Activated CD4-positive, alpha-beta memory T cell treated with anti-CD3 and anti-CD28 coated beads for 36 hours (primary cell): ENCODE data around the gene FCRLB. TPM values are rescaled to one million over a fixed set of nuclear protein-coding genes. Genes with fewer than 3 reads are reported as not detected.
"Not testable (repeated sequence)": the region's sequence is repeated elsewhere in the genome, so short reads cannot be mapped to it uniquely, and the experiment has no call there.

Experiments used
- CTCF ChIA-PET: fragments of 350-600 bp; sonication (Branson Sonifier 250); formaldehyde crosslinking; loops from one replicate; lab custom pipeline; 2021; ENCODE audit warnings: antibody characterized with exemption, inconsistent platforms; lab: Charles Lee
- POLR2A ChIA-PET: fragments of 350-600 bp; sonication (Branson Sonifier 250); formaldehyde crosslinking; loops from one replicate; lab custom pipeline; 2021; ENCODE audit warnings: antibody characterized with exemption; lab: Charles Lee
- DNase-seq: peaks from one replicate; pipeline ENCODE4 v3.0.0-alpha.2; 2020
- H3K27ac Mint-ChIP-seq: one replicate; pipeline ENCODE4 v1.8.0; 2021; ENCODE audit warnings: mixed read lengths
- H3K27me3 Mint-ChIP-seq: one replicate; pipeline ENCODE4 v1.8.0; 2021; ENCODE audit warnings: mixed read lengths
- H3K36me3 Mint-ChIP-seq: one replicate; pipeline ENCODE4 v1.8.0; 2021; ENCODE audit warnings: mixed read lengths
- H3K4me1 Mint-ChIP-seq: one replicate; pipeline ENCODE4 v1.8.0; 2021; ENCODE audit warnings: low read depth, mixed read lengths
- H3K4me3 Mint-ChIP-seq: one replicate; pipeline ENCODE4 v1.8.0; 2021; ENCODE audit warnings: mild to moderate bottlenecking, mixed read lengths
- H3K9me3 Mint-ChIP-seq: one replicate; pipeline ENCODE4 v1.8.0; 2021; ENCODE audit warnings: mixed read lengths
- intact Hi-C: fragments of 100-400 bp; cut with micrococcal nuclease; formaldehyde crosslinking; loops from one replicate; pipeline ENCODE4 v1.15.1; 2023
- total RNA-seq, 2 experiments: library from RNA; stranded (reverse); gene quantifications; one replicate each; pipeline ENCODE4 v1.2.3, GENCODE V29; 2021

The FCRLB gene
- total RNA-seq, 2 experiments from 2014 or later = not detected

DNA sequence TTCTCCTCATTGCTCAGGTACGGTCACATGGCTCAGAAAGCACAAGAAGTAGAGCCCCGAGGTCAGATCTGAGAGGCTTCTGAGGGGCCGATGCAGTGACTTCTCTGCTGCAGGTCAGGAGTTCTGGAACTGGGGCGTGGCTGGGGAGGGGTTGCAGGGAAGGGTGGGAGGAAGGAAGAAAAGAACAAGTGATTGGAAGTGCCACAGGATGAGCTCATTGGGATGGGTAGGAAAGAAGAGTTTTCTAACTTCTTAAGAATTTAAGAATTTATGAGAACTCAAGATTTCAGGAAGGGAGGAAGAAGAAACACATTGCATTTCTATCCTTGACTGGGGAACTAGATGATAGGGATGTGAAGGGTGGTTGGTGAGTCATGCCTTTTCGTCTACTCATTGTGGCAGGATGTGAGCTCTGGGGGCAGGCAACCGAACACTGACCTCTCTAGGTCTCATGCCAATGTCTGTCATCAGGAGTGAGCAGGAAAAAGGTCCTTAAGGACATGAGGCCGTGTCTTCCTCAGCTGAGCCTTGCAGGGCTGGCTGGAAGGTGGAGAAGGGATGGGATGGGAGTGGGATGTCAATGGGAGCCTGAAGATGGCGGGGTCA lies 497 bp downstream of the FCRLB start:
- Mint-ChIP-seq H3K9me3 (no peaks in the 10 kb centered on the region), H3K36me3 (no peaks in the 10 kb centered on the region), H3K4me1 (peaks cover 26% of the 10 kb centered on the region), H3K4me3 (no peak overlapping the region), H3K27me3 (peaks cover 22% of the 10 kb centered on the region), H3K27ac (no peak overlapping the region)
- ChIA-PET POLR2A (no interaction called here), CTCF (interaction anchor here (0.5 kb wide), 1 partner anchor 368 kb away, joined by 4 read pairs; no protein-coding TSS in a partner anchor)
- DNase-seq = peak; percentile 37
- intact Hi-C loops = no loop called here

DNA sequence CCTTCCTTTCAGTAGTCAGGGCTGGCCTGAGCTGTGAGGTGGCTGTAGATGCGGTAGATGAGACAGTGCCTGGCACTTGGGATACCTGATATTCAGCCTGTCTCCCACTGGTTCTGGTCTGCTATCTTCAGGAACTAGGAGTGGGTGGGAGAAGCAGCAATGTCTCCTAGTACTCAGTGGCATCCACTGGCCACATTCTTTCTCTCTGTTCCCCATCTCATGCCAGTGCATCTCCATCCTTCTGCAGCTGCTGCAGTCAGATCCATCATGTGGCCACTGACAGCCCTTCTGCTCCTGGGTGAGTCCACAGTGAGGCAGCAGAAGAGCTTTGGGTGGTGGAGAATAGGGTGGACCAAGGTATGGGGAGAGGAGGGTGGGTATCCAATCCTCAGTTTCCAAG lies 1.1 kb downstream of the FCRLB start:
- H3K27ac Mint-ChIP-seq = no peak overlapping the region
- ChIA-PET POLR2A (no interaction called here), CTCF (interaction anchor here (0.5 kb wide), 1 partner anchor 368 kb away, joined by 4 read pairs; no protein-coding TSS in a partner anchor)
- intact Hi-C loops = no loop called here
- no peak overlapping the region for H3K4me3 Mint-ChIP-seq
- no peaks in the 10 kb centered on the region for H3K9me3 Mint-ChIP-seq
- H3K4me1 Mint-ChIP-seq = peaks cover 27% of the 10 kb centered on the region
- no peak for DNase-seq
- peaks cover 20% of the 10 kb centered on the region for H3K27me3 Mint-ChIP-seq
- no peaks in the 10 kb centered on the region for H3K36me3 Mint-ChIP-seq

DNA sequence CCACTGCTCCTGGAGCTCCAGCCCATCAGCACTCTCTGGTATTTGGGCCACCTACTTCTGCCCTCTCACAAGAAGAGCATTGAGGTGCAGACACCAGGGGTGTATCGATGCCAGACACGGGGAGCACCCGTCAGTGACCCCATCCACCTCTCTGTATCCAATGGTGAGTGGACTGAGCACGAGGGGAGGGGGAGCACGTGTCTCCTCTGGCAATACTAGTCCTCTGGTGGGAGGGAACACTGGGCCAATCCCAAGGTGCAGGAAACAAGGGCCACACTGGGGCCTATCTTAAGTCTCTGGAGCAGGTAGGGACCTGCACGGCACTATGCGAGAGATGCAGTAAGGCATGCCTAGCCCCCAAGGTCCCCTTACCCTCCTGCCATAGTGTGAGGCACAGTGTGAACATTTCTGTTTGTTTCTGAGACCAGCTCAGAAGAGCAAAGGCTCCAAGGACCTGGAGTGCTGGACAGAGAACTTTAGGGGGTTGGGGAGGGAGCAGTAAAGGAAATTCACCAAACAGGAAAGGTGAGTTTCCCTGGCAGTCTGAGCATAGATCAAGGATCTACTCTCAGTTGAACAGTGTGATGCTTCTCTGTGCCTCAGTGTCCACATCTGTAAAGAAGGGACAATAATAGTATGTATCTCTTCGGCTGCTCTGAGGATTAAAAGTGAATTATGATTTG lies 2.3 kb downstream of the FCRLB start:
- ChIA-PET POLR2A (no interaction called here), CTCF (no interaction called here)
- no peak overlapping the region for H3K4me3 Mint-ChIP-seq
- intact Hi-C loops = no loop called here
- DNase-seq = no peak
- H3K36me3 Mint-ChIP-seq = no peaks in the 10 kb centered on the region
- peaks cover 25% of the 10 kb centered on the region for H3K27me3 Mint-ChIP-seq
- no peak overlapping the region for H3K27ac Mint-ChIP-seq
- H3K4me1 Mint-ChIP-seq = peaks cover 36% of the 10 kb centered on the region
- H3K9me3 Mint-ChIP-seq = no peaks in the 10 kb centered on the region

DNA sequence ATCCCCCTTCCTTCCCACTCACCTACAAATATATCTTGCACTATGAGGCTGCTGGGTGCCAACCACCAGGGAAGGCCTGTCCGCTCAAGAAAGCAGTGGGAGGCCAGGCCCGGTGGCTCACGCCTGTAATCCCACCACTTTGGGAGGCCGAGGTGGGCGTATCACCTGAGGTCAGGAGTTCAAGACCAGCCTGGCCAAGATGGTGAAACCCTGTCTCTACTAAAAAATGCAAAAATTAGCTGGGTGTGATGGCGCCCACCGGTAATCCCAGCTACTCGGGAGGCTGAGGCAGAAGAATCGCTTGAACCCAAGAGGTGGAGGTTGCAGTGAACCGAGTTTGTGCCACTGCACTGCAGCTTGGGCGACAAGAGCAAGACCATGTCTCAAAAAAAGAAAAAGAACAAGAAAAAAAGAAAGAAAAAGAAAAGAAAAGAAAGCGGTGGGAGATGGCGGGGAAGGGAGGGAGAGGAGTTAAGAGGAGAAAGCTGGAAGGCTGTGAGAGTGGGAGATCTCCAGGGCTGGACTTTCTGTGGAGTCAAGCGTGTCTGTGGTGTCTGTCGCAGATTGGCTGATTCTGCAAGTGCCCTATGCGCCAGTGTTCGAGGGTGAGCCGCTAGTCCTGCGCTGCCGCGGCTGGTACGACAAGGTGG lies 4.0 kb downstream of the FCRLB start:
- DNase-seq, H3K9me3 Mint-ChIP-seq, intact Hi-C loops, H3K27ac Mint-ChIP-seq, H3K36me3 Mint-ChIP-seq: not testable (repeated sequence)
- Mint-ChIP-seq H3K4me1 (peaks cover 47% of the 10 kb centered on the region), H3K27me3 (peaks cover 26% of the 10 kb centered on the region), H3K4me3 (peak overlapping the region; percentile 74)
- ChIA-PET CTCF (interaction anchor here (1.0 to 3.1 kb wide), 7 partner anchors 11 to 241 kb away, joined by 3 to 13 read pairs (median 4); no protein-coding TSS in a partner anchor), POLR2A (interaction anchor here (1.7 kb wide), 1 partner anchor 24 kb away, joined by 6 read pairs; the partner anchor contains the start of gene DUSP12)

DNA sequence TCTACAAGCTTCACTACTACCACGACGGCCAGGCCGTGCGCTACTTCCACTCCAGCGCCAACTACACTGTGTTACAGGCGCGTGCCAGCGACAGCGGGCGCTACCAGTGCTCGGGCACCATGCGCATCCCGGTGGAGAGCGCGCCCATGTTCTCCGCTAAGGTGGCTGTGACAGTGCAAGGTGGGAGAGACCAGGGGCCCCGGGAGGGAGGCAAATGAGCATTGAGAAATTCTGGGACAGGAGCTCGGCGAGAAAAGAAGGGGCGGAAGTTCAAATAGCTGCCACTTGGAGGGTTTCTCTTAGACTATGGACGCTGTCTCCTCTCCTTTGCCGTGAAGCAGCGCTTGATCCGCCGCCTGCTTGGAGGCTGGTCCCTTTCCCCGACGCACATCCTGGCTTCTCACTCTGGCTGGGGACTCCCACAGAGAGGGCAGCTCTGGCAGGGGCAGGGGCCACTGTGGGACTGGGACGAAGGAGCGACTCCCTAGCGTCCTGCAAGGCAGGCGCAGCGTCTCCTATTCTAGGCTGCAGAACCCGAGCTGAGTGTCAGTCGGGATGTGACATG lies 4.6 kb downstream of the FCRLB start:
- DNase-seq = peak; percentile 39
- intact Hi-C loops = loop anchor here (2.0 kb wide), 2 partner anchors 19 kb away; partner anchors contain the start of gene FCRLA
- Mint-ChIP-seq H3K4me1 (peaks cover 50% of the 10 kb centered on the region), H3K4me3 (peak overlapping the region; percentile 74), H3K27me3 (peaks cover 26% of the 10 kb centered on the region), H3K9me3 (no peaks in the 10 kb centered on the region), H3K27ac (peak overlapping the region; percentile 26), H3K36me3 (no peaks in the 10 kb centered on the region)
- CTCF ChIA-PET = interaction anchor here (1.0 to 3.1 kb wide), 9 partner anchors 10 to 242 kb away, joined by 3 to 13 read pairs (median 4); no protein-coding TSS in a partner anchor
- POLR2A ChIA-PET = interaction anchor here (1.7 kb wide), 1 partner anchor 23 kb away, joined by 6 read pairs; the partner anchor contains the start of gene DUSP12

DNA sequence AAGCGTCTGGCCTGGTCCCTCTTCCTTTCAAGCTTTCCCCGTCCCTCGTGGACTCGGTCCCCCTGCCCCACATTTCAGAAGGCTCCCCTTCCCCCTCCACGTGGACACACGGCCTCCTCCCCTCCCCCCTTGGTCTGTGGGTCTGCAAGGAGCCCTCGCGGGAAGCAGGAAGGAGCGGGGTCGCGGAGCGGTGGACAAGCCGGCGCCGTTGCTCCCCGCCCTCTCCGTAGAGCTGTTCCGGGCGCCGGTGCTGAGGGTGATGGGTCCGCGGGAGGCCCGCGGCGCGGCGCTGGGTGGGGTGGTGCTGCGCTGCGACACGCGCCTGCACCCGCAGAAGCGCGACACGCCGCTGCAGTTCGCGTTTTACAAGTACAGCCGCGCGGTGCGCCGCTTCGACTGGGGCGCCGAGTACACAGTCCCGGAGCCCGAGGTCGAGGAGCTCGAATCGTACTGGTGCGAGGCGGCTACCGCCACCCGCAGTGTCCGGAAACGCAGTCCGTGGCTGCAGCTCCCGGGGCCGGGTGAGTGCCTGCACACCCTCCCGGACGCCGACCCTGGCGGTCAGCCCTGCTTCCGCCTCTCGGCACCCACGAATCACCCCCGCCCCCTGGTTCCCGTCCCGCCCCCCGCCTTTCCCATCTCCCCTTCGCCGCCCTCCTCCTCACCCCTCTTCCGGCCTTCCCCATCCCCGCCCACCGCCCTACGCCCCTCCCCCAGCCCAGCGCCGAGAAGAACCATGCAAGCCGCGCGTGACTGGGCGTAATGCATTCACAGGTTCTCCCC lies 5.3 kb downstream of the FCRLB start:
- peaks cover 49% of the 10 kb centered on the region for H3K4me1 Mint-ChIP-seq
- no peaks in the 10 kb centered on the region for H3K36me3 Mint-ChIP-seq
- peak; percentile 77 for DNase-seq
- intact Hi-C loops = loop anchor here (2.0 kb wide), 2 partner anchors 18 to 20 kb away; partner anchors contain the start of gene FCRLA
- H3K9me3 Mint-ChIP-seq = no peaks in the 10 kb centered on the region
- peak overlapping the region; percentile 74 for H3K4me3 Mint-ChIP-seq
- peak overlapping the region; percentile 26 for H3K27ac Mint-ChIP-seq
- peaks cover 32% of the 10 kb centered on the region for H3K27me3 Mint-ChIP-seq
- ChIA-PET CTCF (interaction anchor here (1.0 to 3.1 kb wide), 10 partner anchors 10 to 242 kb away, joined by 3 to 13 read pairs (median 4); no protein-coding TSS in a partner anchor), POLR2A (interaction anchor here (1.7 kb wide), 1 partner anchor 23 kb away, joined by 6 read pairs; the partner anchor contains the start of gene DUSP12)

- Mint-ChIP-seq H3K4me3 (peak overlapping the region; percentile 74), H3K27me3 (peaks cover 31% of the 10 kb centered on the region), H3K27ac (peak overlapping the region; percentile 49), H3K9me3 (no peaks in the 10 kb centered on the region), H3K4me1 (peaks cover 42% of the 10 kb centered on the region), H3K36me3 (no peaks in the 10 kb centered on the region)
- ChIA-PET POLR2A (no interaction called here), CTCF (interaction anchor here (1.0 to 3.1 kb wide), 5 partner anchors 9 to 239 kb away, joined by 3 to 13 read pairs (median 4); no protein-coding TSS in a partner anchor)
- intact Hi-C loops = loop anchor here (2.0 kb wide), 2 partner anchors 17 to 21 kb away; partner anchors contain the start of gene FCRLA
- peak; percentile 62 for DNase-seq
Measured at GRCh38 chr1:161727256-161727924, 6.0 kb downstream of the FCRLB start.

GRCh38 chr1:161728376-161729226 lies 7.3 kb downstream of the FCRLB start:
- ChIA-PET POLR2A (interaction anchor here (0.6 kb wide), 1 partner anchor 15 kb away, joined by 3 read pairs; no protein-coding TSS in a partner anchor), CTCF (interaction anchor here (3.1 to 3.2 kb wide), 2 partner anchors 10 to 13 kb away, joined by 11 to 13 read pairs; no protein-coding TSS in a partner anchor)
- Mint-ChIP-seq H3K36me3 (no peaks in the 10 kb centered on the region), H3K27ac (no peak overlapping the region), H3K4me3 (no peak overlapping the region), H3K4me1 (peaks cover 41% of the 10 kb centered on the region), H3K9me3 (no peaks in the 10 kb centered on the region), H3K27me3 (peaks cover 34% of the 10 kb centered on the region)
- intact Hi-C loops = no loop called here
- no peak for DNase-seq

GRCh38 chr1:161730050-161730564 lies 8.8 kb downstream of the FCRLB start:
- POLR2A ChIA-PET = interaction anchor here (0.7 to 1.1 kb wide), 2 partner anchors 19 to 23 kb away, joined by 3 to 4 read pairs; partner anchors contain the start of genes DUSP12 and FCRLA
- peak; percentile 60 for DNase-seq
- CTCF ChIA-PET = interaction anchor here (0.8 to 3.2 kb wide), 3 partner anchors 9 to 19 kb away, joined by 3 to 11 read pairs (median 3); no protein-coding TSS in a partner anchor
- Mint-ChIP-seq H3K27ac (peak overlapping the region; percentile 62), H3K4me1 (peaks cover 41% of the 10 kb centered on the region), H3K36me3 (no peaks in the 10 kb centered on the region), H3K27me3 (peaks cover 28% of the 10 kb centered on the region), H3K4me3 (peak overlapping the region; percentile 16), H3K9me3 (no peaks in the 10 kb centered on the region)
- intact Hi-C loops = loop anchor here (1.0 kb wide), 1 partner anchor 9 kb away; no protein-coding TSS in a partner anchor
